Loucy (cell line): ENCODE results near the gene PDE6B.

Experiments used
- EZH2phosphoT487 ChIP-seq: fragments of 200-600 bp; IDR thresholded peaks from 2 replicates; pipeline ENCODE4 v1.6.1; 2018; ENCODE audit warnings: antibody characterized with exemption, mild to moderate bottlenecking, moderate library complexity, borderline replicate concordance
- TF ChIP-seq, protein P1 (sequence below): fragments of 200-600 bp; sonication (generic); conservative IDR thresholded peaks from 2 replicates; pipeline ENCODE4 v1.5.1; 2014; ENCODE audit warnings: mild to moderate bottlenecking, antibody characterized with exemption, low read length

GRCh38 chr4:710116-710515 is 84.7 kb downstream of the PDE6B start:
- TF ChIP-seq, protein P1, sequence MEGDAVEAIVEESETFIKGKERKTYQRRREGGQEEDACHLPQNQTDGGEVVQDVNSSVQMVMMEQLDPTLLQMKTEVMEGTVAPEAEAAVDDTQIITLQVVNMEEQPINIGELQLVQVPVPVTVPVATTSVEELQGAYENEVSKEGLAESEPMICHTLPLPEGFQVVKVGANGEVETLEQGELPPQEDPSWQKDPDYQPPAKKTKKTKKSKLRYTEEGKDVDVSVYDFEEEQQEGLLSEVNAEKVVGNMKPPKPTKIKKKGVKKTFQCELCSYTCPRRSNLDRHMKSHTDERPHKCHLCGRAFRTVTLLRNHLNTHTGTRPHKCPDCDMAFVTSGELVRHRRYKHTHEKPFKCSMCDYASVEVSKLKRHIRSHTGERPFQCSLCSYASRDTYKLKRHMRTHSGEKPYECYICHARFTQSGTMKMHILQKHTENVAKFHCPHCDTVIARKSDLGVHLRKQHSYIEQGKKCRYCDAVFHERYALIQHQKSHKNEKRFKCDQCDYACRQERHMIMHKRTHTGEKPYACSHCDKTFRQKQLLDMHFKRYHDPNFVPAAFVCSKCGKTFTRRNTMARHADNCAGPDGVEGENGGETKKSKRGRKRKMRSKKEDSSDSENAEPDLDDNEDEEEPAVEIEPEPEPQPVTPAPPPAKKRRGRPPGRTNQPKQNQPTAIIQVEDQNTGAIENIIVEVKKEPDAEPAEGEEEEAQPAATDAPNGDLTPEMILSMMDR, result no peak
- no peak for TF ChIP-seq EZH2phosphoT487
